Kidney (tissue), 14 donors: ENCODE data around the gene MAOB. TPM values are rescaled to one million over a fixed set of nuclear protein-coding genes. Genes with fewer than 3 reads are reported as not detected.
A peak's percentile ranks its signal among the peaks of the same experiment; 100 is the strongest.

Experiments
- DNase-seq, 5 donors: peaks; one replicate each; pipeline ENCODE4 v3.0.0-alpha.2; 2013 to 2020
- FAIRE-seq: peaks from 2 replicates; lab custom pipeline; 2012; peaks lifted over from hg19 to GRCh38; lab: Jason Lieb, UNC
- H3K27ac ChIP-seq, 2 donors: one replicate each; pipeline ENCODE4 v1.7.0; 2013; ENCODE audit warnings: low read depth in 2 of 2, low read length in 2 of 2, inconsistent platforms in 1 of 2
- H3K27me3 ChIP-seq: one replicate; pipeline ENCODE4 v1.7.1; 2013; ENCODE audit warnings: low read length, inconsistent platforms; ENCODE audit not compliant: control insufficient read depth, insufficient read depth
- H3K36me3 ChIP-seq, 3 donors: one replicate each; pipeline versions ENCODE4 v1.7.0 to v1.7.1; 2013; ENCODE audit warnings: low read length in 3 of 3, control low read depth in 1 of 3, inconsistent platforms in 1 of 3; ENCODE audit not compliant: insufficient read depth in 3 of 3, control insufficient read depth in 2 of 3
- H3K4me1 ChIP-seq, 3 donors: one replicate each; pipeline versions ENCODE4 v1.7.0 to v1.7.1; 2013; ENCODE audit warnings: low read length in 3 of 3, inconsistent platforms in 1 of 3, low read depth in 1 of 3; ENCODE audit not compliant: control insufficient read depth in 2 of 3, insufficient read depth in 2 of 3
- H3K4me3 ChIP-seq, 3 donors: one replicate each; pipeline versions ENCODE4 v1.7.0 to v1.8.1; 2013; ENCODE audit warnings: low read length in 3 of 3, control low read depth in 1 of 3, inconsistent platforms in 1 of 3
- H3K9ac ChIP-seq, 3 donors: one replicate each; pipeline versions ENCODE4 v1.7.0 to v1.7.1; 2013; ENCODE audit warnings: low read length in 3 of 3, control low read depth in 1 of 3, inconsistent platforms in 1 of 3
- H3K9me3 ChIP-seq, 3 donors: one replicate each; pipeline versions ENCODE4 v1.7.0 to v1.7.1; 2013; ENCODE audit warnings: low read length in 3 of 3, control low read depth in 1 of 3, inconsistent platforms in 1 of 3; ENCODE audit not compliant: control insufficient read depth in 2 of 3, insufficient read depth in 1 of 3
- intact Hi-C: fragments of 100-400 bp; cut with DNase I; formaldehyde crosslinking; loops from one replicate; pipeline ENCODE4 v1.11.1; 2022
- polyA plus RNA-seq: library from polyadenylated mRNA; stranded (reverse); fragments of 350-450 nt; fragmentation: Illumina TruSeq; extraction: RNeasy Lipid Tissue Mini Kit (QIAGEN cat#74804); gene quantifications from one replicate; pipeline ENCODE4 v1.2.3, GENCODE V29; 2014; ENCODE audit warnings: low read depth, low replicate concordance; ENCODE audit not compliant: insufficient read depth
- total RNA-seq: library from RNA; stranded (reverse); fragmentation: NEBNext Ultra II Directional; extraction: Animal tissue kit (Norgen Biotek cat#: 25700); gene quantifications from one replicate; pipeline ENCODE4 v1.2.1, GENCODE V29; 2021
- TF ChIP-seq, protein P1 (sequence below): IDR thresholded peaks from 3 replicates; pipeline ENCODE4 v1.5.1; 2012; ENCODE audit warnings: mild to moderate bottlenecking, moderate library complexity, borderline replicate concordance; ENCODE audit not compliant: insufficient read depth; ENCODE audit errors: extremely low read depth
- donor health status: control.
- donor health status: control.
- donor health status: control.
- donor health status: control.
- donor health status: control.
- donor health status: DM: yes; HTN: yes; CAD: no.
- donor health status: Normal renal cell carcinoma (clear cell type).

MAOB gene
- total and polyA plus RNA-seq, 2 donors from 2014 or later, result 58.5 to 91.8 TPM

DNA sequence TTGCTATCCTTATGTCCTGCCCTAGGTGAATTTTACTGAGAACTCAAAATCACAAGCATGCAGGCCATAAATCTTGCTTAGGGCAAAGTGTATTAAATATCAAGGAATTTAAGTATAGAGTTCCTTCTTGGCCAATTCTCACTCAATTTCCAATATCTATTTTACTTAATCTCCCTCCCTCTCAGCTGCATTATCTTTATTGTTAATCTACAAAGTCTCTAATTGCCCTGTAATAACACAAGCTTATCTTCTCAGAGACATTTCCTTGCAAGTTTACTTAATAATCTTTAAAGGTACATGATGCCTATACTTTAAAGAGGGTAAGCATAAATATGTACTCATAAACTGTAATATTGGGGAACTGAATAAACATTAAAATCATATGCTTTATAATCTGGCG lies 26.9 kb upstream of the MAOB start:
- H3K4me3 ChIP-seq, result no peak overlapping the region
- H3K27me3 ChIP-seq, result peaks cover 4% of the 10 kb centered on the region
- H3K9me3 ChIP-seq, result no peaks in the 10 kb centered on the region
- FAIRE-seq, result peak; percentile 56
- no peak for DNase-seq
- intact Hi-C loops, result no loop called here
- TF ChIP-seq, protein P1, sequence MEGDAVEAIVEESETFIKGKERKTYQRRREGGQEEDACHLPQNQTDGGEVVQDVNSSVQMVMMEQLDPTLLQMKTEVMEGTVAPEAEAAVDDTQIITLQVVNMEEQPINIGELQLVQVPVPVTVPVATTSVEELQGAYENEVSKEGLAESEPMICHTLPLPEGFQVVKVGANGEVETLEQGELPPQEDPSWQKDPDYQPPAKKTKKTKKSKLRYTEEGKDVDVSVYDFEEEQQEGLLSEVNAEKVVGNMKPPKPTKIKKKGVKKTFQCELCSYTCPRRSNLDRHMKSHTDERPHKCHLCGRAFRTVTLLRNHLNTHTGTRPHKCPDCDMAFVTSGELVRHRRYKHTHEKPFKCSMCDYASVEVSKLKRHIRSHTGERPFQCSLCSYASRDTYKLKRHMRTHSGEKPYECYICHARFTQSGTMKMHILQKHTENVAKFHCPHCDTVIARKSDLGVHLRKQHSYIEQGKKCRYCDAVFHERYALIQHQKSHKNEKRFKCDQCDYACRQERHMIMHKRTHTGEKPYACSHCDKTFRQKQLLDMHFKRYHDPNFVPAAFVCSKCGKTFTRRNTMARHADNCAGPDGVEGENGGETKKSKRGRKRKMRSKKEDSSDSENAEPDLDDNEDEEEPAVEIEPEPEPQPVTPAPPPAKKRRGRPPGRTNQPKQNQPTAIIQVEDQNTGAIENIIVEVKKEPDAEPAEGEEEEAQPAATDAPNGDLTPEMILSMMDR, result no peak
- no peak overlapping the region for H3K27ac ChIP-seq
- no peaks in the 10 kb centered on the region for H3K36me3 ChIP-seq
- H3K9ac ChIP-seq, result no peak overlapping the region
- H3K4me1 ChIP-seq, result no peaks in the 10 kb centered on the region

DNA sequence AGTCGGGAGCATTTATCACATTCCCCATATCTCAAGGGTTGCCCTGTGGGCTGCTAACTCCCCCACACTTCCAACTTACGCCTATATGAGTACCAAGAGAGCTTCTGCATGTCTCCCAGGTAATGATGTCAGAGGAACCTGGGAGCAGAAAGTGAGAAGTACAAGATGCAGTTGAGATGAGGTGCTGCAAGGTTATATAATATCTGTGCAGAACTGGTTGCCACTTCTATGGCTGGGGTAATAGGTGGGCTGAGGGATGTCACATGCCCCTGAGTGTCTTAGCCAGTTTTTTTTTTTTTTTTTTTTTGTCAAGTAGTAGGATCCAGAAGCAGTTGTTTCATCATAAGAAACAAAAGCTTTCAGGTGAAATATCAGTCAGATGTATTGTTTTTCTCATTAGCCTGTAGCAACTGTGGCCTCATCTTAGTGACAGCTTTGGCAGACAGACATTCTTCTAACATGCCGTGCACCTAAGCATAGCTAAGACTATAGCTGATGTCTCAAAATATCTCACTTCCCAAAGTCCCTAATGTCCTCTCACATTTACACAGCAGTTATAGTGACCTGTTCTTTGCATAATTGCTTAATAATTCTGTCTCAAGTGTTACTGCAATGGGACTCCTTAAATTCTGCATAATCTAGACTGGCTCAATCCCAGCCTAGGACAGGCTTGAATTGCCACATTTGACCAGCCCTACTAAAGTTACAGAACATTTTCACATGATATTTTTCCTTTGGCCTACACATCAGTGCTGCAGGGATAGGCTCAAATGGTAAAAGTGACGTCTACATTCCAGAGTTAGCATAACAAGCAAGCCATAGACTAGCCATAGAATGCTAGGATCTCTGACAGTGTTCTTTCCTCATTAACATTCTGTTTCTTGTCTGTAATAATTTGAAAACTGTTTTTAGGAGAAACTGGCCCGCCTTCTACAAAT lies 17.9 kb upstream of the MAOB start:
- H3K36me3 ChIP-seq, result no peaks in the 10 kb centered on the region

DNA sequence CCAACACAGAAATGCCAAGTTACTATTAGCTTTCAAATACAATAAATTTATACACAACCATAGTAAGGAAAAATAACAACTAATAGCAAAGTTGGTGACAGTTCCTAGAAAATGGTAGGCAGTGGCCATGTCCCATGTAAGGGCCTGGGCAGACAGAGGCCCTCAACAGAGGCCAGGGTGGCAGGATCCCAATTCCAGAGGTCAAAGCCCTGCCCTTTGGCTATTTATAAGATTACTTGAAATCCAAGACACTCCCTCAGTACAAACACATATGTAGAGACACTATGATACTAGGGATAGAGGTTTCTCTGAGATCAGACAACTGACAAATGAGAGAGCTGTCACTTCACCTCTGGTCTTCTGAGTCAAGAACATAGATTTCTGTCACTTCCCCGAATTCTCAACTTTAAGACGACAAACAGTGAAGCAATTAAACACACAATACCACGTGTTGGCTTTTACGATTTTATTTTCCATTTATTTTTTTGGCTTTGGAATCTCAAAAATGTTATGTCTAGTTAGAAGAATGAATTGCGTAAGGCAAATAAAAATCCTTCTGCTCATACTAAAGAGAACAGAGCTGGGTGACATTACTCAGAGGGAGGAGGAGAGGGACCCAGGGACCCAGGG lies 16.3 kb upstream of the MAOB start:
- Histone ChIP-seq H3K27me3 (no peaks in the 10 kb centered on the region), H3K4me1 (peaks cover 0 to 6% (median 0%) of the 10 kb centered on the region in 3 donors), H3K27ac (no peak overlapping the region), H3K4me3 (no peak overlapping the region), H3K36me3 (no peaks in the 10 kb centered on the region), H3K9ac (no peak overlapping the region), H3K9me3 (no peaks in the 10 kb centered on the region)
- peak; percentile 82 for FAIRE-seq
- intact Hi-C loops, result no loop called here
- DNase-seq, result no peak
- TF ChIP-seq, protein P1, result no peak

More for the DNA sequence above, 17.9 kb upstream of the MAOB start:
- no peak overlapping the region for H3K27ac ChIP-seq
- intact Hi-C loops, result no loop called here
- no peaks in the 10 kb centered on the region for H3K9me3 ChIP-seq
- DNase-seq (no peak), FAIRE-seq (no peak)
- peaks cover 2% of the 10 kb centered on the region for H3K27me3 ChIP-seq
- peaks cover 0 to 6% (median 0%) of the 10 kb centered on the region in 3 donors for H3K4me1 ChIP-seq
- H3K4me3 ChIP-seq, result no peak overlapping the region
- TF ChIP-seq, protein P1, result no peak
- H3K9ac ChIP-seq, result no peak overlapping the region
